ENCODE results near the gene WASHC2A. TPM values are rescaled to one million over a fixed set of nuclear protein-coding genes. Genes with fewer than 3 reads are reported as not detected.
"Not testable (repeated sequence)": the region's sequence is repeated elsewhere in the genome, so short reads cannot be mapped to it uniquely, and the experiment has no call there.

WASHC2A gene
- total and polyA plus RNA-seq, 4 donors, result 5.3 to 18.8 (median 11.1) TPM

DNA sequence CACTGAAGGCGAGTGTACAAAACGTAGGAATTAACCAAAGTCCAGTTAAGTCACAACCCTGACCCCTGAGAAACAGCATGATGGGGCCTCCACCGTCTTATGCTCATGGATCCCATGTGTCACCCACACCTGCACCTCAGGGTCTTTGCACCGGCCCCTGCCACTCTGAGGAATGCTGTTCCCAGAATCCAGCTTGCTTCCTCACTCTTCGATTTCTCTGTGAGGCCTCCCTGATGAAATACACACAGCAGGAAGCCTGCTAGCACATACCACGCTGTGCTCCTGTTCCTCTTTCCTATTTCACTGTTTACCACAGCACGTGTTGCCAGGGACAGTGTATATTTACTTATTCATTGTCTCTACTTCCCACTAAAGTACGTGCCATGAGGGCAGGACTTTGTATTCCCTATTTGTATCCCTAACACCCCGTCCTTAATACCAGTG is 33.4 kb downstream of the WASHC2A start:
- not testable (repeated sequence) for H3K9me3 ChIP-seq (ENCODE audit: control insufficient read depth in 4 of 4, low read length in 3 of 4); H3K9ac ChIP-seq (ENCODE audit: low read depth in 1 of 2, low read length in 2 of 2); H3K27me3 ChIP-seq (ENCODE audit: control insufficient read depth in 4 of 4, insufficient read depth in 4 of 4, low read length in 3 of 4); H3K4me3 ChIP-seq (ENCODE audit: low read depth in 1 of 3, low read length in 3 of 3); H3K27ac ChIP-seq (ENCODE audit: low read depth in 1 of 2, low read length in 2 of 2); H3K4me1 ChIP-seq (ENCODE audit: control insufficient read depth in 4 of 4, insufficient read depth in 4 of 4, low read length in 3 of 4)
- DNase-seq (ENCODE audit: low spot score), result peak; percentile 30
- whole genome bisulfite sequencing, result 83% methylated on average over 9 of the region's 9 CpGs
- peaks cover 4 to 11% (median 6%) of the 10 kb centered on the region in 4 donors for H3K36me3 ChIP-seq (ENCODE audit: control insufficient read depth in 4 of 4, insufficient read depth in 3 of 4, low read depth in 1 of 4, low read length in 3 of 4)

DNA sequence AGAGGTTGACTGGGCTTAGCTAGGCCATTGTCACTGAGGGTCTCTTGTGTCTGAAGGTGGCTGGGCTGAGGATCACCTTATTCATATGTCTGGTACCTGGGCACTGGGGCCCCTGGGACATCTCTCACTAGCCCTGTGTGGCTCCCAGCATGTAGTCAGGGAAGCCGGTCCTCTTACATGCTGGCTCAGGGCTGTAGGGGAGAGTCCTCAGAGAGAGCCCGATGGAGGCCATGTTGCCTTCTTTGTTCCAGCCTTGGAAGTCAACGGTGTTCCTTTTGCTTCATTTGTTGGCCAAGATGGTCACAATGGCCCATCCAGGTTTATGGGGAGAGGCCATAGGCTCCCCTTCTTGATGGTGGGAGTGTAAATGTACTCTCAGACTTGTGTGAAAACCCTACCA is 34.0 kb downstream of the WASHC2A start:
- not testable (repeated sequence) for H3K27me3 ChIP-seq (ENCODE audit: control insufficient read depth in 4 of 4, insufficient read depth in 4 of 4, low read length in 3 of 4); H3K27ac ChIP-seq (ENCODE audit: low read depth in 1 of 2, low read length in 2 of 2); DNase-seq (ENCODE audit: low spot score); H3K4me1 ChIP-seq (ENCODE audit: control insufficient read depth in 4 of 4, insufficient read depth in 4 of 4, low read length in 3 of 4); H3K4me3 ChIP-seq (ENCODE audit: low read depth in 1 of 3, low read length in 3 of 3); H3K9ac ChIP-seq (ENCODE audit: low read depth in 1 of 2, low read length in 2 of 2); H3K9me3 ChIP-seq (ENCODE audit: control insufficient read depth in 4 of 4, low read length in 3 of 4)
- 97% methylated on average over 3 of the region's 3 CpGs for WGBS
- H3K36me3 ChIP-seq (ENCODE audit: control insufficient read depth in 4 of 4, insufficient read depth in 3 of 4, low read depth in 1 of 4, low read length in 3 of 4), result peaks cover 4 to 11% (median 6%) of the 10 kb centered on the region in 4 donors

DNA sequence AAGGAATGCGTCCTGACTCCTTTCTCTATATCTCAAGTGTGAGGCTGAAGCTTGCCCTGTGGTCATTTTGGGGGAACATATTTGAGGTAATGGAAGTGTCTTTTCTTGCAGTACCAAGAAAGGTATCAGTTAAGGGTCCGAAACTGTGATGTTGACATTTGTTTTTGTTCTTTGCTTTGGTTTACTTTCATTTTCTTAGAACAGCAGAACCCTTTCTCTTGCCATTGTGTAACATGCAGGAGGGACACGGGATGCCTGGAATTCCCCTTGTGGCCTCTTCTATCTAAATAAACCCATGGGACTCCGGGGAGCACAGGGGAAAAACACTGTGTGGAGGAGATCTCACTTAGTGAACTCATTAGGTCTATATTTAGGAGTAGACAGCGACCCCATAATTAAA is 34.5 kb downstream of the WASHC2A start:
- H3K4me1 ChIP-seq (ENCODE audit: control insufficient read depth in 4 of 4, insufficient read depth in 4 of 4, low read length in 3 of 4); H3K9me3 ChIP-seq (ENCODE audit: control insufficient read depth in 4 of 4, low read length in 3 of 4); H3K27me3 ChIP-seq (ENCODE audit: control insufficient read depth in 4 of 4, insufficient read depth in 4 of 4, low read length in 3 of 4); DNase-seq (ENCODE audit: low spot score); H3K4me3 ChIP-seq (ENCODE audit: low read depth in 1 of 3, low read length in 3 of 3); H3K27ac ChIP-seq (ENCODE audit: low read depth in 1 of 2, low read length in 2 of 2); H3K9ac ChIP-seq (ENCODE audit: low read depth in 1 of 2, low read length in 2 of 2): not testable (repeated sequence)
- peaks cover 4 to 11% (median 6%) of the 10 kb centered on the region in 4 donors for H3K36me3 ChIP-seq (ENCODE audit: control insufficient read depth in 4 of 4, insufficient read depth in 3 of 4, low read depth in 1 of 4, low read length in 3 of 4)
- 88% methylated on average over 3 of the region's 5 CpGs for WGBS

DNA sequence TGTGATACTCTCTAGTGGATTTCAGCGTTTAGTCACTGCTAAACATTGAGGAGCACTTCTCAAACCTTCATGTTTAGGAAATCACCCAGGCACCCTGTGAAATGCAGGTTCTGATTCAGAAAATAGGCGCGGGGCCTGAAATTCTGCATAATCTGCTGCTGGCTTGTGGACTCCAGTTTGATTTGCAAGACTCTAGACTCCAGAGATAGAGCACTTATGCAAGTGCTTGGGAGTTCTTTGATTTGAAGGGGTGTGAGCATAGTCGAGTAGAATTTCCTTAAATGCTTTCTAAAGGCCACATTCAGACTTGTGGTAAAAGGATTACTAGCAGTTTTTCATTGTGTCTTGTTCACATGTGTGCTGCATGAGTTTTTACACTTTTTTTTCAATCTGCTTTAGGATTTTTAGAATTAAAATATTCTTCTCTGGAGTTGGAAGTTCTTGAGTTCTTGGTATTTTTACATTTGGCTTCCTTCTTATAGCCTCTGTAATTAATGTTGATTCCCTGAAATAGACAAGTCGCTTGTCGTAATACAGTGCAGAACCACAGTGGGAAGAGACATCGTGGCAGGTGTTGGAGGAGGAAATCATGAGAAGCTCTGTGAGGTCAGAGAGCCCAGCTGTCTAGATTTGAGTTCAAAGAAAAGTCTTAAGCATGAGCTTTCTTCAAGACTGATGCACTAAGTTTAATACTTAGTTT is 41.4 kb downstream of the WASHC2A start:
- H3K4me3 ChIP-seq (ENCODE audit: low read depth in 1 of 3, low read length in 3 of 3); H3K36me3 ChIP-seq (ENCODE audit: control insufficient read depth in 4 of 4, insufficient read depth in 3 of 4, low read depth in 1 of 4, low read length in 3 of 4); H3K27me3 ChIP-seq (ENCODE audit: control insufficient read depth in 4 of 4, insufficient read depth in 4 of 4, low read length in 3 of 4); DNase-seq (ENCODE audit: low spot score); H3K27ac ChIP-seq (ENCODE audit: low read depth in 1 of 2, low read length in 2 of 2); H3K9me3 ChIP-seq (ENCODE audit: control insufficient read depth in 4 of 4, low read length in 3 of 4); H3K9ac ChIP-seq (ENCODE audit: low read depth in 1 of 2, low read length in 2 of 2); H3K4me1 ChIP-seq (ENCODE audit: control insufficient read depth in 4 of 4, insufficient read depth in 4 of 4, low read length in 3 of 4): not testable (repeated sequence)
- 95% methylated on average over 6 of the region's 7 CpGs for WGBS

DNA sequence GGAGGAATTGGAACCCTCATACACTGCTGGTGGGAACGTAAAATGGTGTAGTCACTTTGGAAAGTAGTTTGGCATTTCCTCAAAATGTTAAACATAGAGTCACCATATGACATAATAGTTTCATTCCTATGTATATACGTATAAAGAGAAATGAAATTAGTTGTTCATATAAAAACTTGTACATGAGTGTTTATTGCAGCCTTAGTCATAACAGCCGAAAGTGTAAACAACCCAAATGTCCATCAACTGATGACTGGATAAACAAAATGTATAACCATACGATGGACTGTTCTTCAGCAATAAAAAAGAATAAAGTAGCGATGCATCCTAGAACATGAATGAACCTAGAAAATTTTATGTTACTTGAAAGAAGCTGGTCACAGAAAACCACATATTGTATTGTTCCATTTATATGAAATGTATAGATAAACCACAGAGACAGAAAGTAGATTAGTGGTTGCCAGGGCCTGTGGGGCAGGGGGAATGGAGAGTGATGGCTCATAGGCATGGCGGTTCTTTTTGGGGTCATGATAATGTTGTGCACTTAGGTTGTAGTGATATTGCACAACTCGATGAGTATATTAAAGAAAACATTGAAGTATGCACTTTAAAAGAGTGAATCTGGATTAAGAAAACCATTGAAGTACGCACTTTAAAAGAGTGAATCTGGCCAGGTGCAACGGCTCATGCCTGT is 44.8 kb downstream of the WASHC2A start:
- WGBS, result 96% methylated on average over 7 of the region's 9 CpGs
- not testable (repeated sequence) for H3K27me3 ChIP-seq (ENCODE audit: control insufficient read depth in 4 of 4, insufficient read depth in 4 of 4, low read length in 3 of 4); H3K4me3 ChIP-seq (ENCODE audit: low read depth in 1 of 3, low read length in 3 of 3); H3K9ac ChIP-seq (ENCODE audit: low read depth in 1 of 2, low read length in 2 of 2); H3K4me1 ChIP-seq (ENCODE audit: control insufficient read depth in 4 of 4, insufficient read depth in 4 of 4, low read length in 3 of 4); H3K27ac ChIP-seq (ENCODE audit: low read depth in 1 of 2, low read length in 2 of 2); H3K36me3 ChIP-seq (ENCODE audit: control insufficient read depth in 4 of 4, insufficient read depth in 3 of 4, low read depth in 1 of 4, low read length in 3 of 4); DNase-seq (ENCODE audit: low spot score); H3K9me3 ChIP-seq (ENCODE audit: control insufficient read depth in 4 of 4, low read length in 3 of 4)

DNA sequence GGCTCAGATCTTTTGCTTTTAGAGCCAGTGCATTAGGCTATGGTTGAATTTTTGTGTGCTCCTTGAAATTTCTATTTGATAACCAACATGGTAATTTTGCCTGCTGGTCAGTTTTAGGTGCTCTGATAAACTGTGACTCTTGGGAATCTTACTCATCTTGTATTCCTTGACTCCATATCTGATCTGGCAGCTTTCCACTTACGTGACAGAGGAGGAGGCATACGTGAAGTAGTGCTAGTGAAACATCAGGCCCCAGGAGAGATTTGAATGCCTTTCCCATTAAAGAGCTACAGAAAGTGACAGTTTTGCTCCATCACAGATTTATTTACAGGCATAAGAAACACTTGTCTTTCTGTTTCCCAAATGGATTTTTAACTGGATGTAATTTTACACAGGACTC is 59.0 kb downstream of the WASHC2A start:
- not testable (repeated sequence) for H3K27me3 ChIP-seq (ENCODE audit: control insufficient read depth in 4 of 4, insufficient read depth in 4 of 4, low read length in 3 of 4); DNase-seq (ENCODE audit: low spot score); H3K9ac ChIP-seq (ENCODE audit: low read depth in 1 of 2, low read length in 2 of 2); H3K4me1 ChIP-seq (ENCODE audit: control insufficient read depth in 4 of 4, insufficient read depth in 4 of 4, low read length in 3 of 4); H3K27ac ChIP-seq (ENCODE audit: low read depth in 1 of 2, low read length in 2 of 2); H3K4me3 ChIP-seq (ENCODE audit: low read depth in 1 of 3, low read length in 3 of 3); H3K9me3 ChIP-seq (ENCODE audit: control insufficient read depth in 4 of 4, low read length in 3 of 4)
- H3K36me3 ChIP-seq (ENCODE audit: control insufficient read depth in 4 of 4, insufficient read depth in 3 of 4, low read depth in 1 of 4, low read length in 3 of 4), result peaks cover 4 to 18% (median 6%) of the 10 kb centered on the region in 4 donors
- WGBS, result 91% methylated on average over 2 of the region's 2 CpGs

DNA sequence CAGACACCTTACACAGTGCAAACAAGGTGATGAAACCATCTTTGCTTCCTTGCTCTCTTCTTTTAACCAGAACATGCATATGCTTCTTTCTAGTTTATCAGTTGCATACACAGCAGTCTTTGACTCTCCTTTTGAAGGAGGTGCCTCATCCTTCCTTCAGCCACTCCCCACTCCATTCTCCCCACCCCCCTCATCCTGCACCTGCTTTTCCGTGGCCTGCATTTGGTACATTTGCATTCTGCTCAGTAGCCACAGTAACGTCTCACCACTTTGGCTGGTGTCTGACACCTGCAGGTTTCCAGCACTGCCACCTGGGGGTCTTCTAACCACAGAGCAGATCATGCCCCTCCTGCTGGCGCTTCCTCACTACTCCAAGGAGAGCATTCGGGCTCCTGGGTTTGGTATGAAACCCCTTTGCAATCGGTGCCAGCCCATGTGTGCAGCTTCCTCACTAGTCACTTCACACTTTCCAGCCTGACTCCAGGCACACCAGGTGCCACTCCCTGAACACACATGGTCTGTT is 60.1 kb downstream of the WASHC2A start:
- H3K36me3 ChIP-seq (ENCODE audit: control insufficient read depth in 4 of 4, insufficient read depth in 3 of 4, low read depth in 1 of 4, low read length in 3 of 4), result peaks cover 4 to 20% (median 8%) of the 10 kb centered on the region in 4 donors
- 81% methylated on average over 2 of the region's 5 CpGs for WGBS

DNA sequence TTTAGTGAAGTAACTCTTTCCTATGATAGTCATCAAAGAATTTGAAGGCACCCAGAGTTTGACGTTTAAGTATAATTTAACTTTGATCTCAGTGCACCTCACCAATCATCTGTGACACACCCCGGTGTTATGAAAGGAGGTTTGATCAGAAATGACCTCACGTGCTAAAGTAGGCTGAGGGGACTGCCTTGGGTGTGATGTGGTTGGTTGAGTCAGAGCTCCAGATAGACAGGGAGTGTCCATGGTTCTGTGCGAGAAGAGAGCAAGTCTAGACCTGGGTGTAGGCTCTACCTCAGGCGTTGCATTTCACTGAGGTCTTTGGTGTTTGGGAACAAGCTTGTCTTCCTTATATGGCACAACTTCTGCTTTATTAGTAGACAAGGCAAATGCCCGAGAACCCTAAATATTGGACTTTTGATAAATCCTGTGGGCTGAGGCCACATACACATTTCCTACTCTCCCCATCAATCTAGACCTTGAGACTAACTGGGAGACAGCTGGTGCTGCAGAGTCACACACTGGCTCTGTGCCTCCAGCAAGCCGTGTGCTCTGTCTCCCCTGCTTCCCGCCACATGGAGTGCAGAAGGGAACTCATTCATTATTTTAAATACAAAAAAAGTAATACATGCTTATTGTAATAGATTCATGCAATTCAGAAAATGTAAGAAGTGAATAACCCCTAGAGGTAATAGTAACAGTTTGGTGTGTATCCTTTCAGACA is 63.7 kb downstream of the WASHC2A start:
- H3K4me3 ChIP-seq (ENCODE audit: low read depth in 1 of 3, low read length in 3 of 3); DNase-seq (ENCODE audit: low spot score); H3K27ac ChIP-seq (ENCODE audit: low read depth in 1 of 2, low read length in 2 of 2); H3K9me3 ChIP-seq (ENCODE audit: control insufficient read depth in 4 of 4, low read length in 3 of 4); H3K4me1 ChIP-seq (ENCODE audit: control insufficient read depth in 4 of 4, insufficient read depth in 4 of 4, low read length in 3 of 4); H3K27me3 ChIP-seq (ENCODE audit: control insufficient read depth in 4 of 4, insufficient read depth in 4 of 4, low read length in 3 of 4); H3K9ac ChIP-seq (ENCODE audit: low read depth in 1 of 2, low read length in 2 of 2): not testable (repeated sequence)
- WGBS, result 93% methylated on average over 8 of the region's 8 CpGs
- peaks cover 3 to 19% (median 7%) of the 10 kb centered on the region in 4 donors for H3K36me3 ChIP-seq (ENCODE audit: control insufficient read depth in 4 of 4, insufficient read depth in 3 of 4, low read depth in 1 of 4, low read length in 3 of 4)

More for the DNA sequence above, 60.1 kb downstream of the WASHC2A start:
- H3K4me1 ChIP-seq (ENCODE audit: control insufficient read depth in 4 of 4, insufficient read depth in 4 of 4, low read length in 3 of 4); H3K27me3 ChIP-seq (ENCODE audit: control insufficient read depth in 4 of 4, insufficient read depth in 4 of 4, low read length in 3 of 4); H3K9me3 ChIP-seq (ENCODE audit: control insufficient read depth in 4 of 4, low read length in 3 of 4); H3K9ac ChIP-seq (ENCODE audit: low read depth in 1 of 2, low read length in 2 of 2); DNase-seq (ENCODE audit: low spot score); H3K4me3 ChIP-seq (ENCODE audit: low read depth in 1 of 3, low read length in 3 of 3); H3K27ac ChIP-seq (ENCODE audit: low read depth in 1 of 2, low read length in 2 of 2): not testable (repeated sequence)
